ENCODE results near the gene CSRP3.

GRCh38 chr11:19243143-19243542 lies 41.4 kb upstream of the CSRP3 start:
- TF ChIP-seq POLR2A (IDR thresholded peaks at IDR 0.05; ENCODE audit: low read length) (no peak), GATA1 (IDR thresholded peaks at IDR 0.05; ENCODE audit: low read depth, low read length) (no peak)
